HG03378 (cell line): ENCODE data around the gene FUZ.
"Not testable (repeated sequence)": the region's sequence is repeated elsewhere in the genome, so short reads cannot be mapped to it uniquely, and the experiment has no call there.

Experiments used
- ATAC-seq: cut with Tn5 transposase; IDR thresholded peaks from one replicate; pipeline ENCODE4 v1.9.1; 2021; ENCODE audit warnings: mild to moderate bottlenecking, moderate library complexity; ENCODE audit not compliant: unreplicated experiment

FUZ gene

GRCh38 chr19:49833599-49833998, 20.5 kb upstream of the FUZ start:
- ATAC-seq = no peak

GRCh38 chr19:49832556-49832955, 19.5 kb upstream of the FUZ start:
- ATAC-seq = no peak

GRCh38 chr19:49831592-49831991, 18.5 kb upstream of the FUZ start:
- no peak for ATAC-seq

- no peak for ATAC-seq
These were observed 17.7 kb upstream of the FUZ start for GRCh38 chr19:49830766-49831165.

GRCh38 chr19:49829721-49830120, 16.6 kb upstream of the FUZ start:
- no peak for ATAC-seq

- no peak for ATAC-seq
These were observed 16.1 kb upstream of the FUZ start for GRCh38 chr19:49829200-49829599.

GRCh38 chr19:49827034-49827433, 13.9 kb upstream of the FUZ start:
- no peak for ATAC-seq

- no peak for ATAC-seq
These were observed 11.6 kb upstream of the FUZ start for GRCh38 chr19:49824662-49825061.

GRCh38 chr19:49823472-49823871, 10.4 kb upstream of the FUZ start:
- no peak for ATAC-seq

GRCh38 chr19:49820125-49820524, 7.0 kb upstream of the FUZ start:
- ATAC-seq = no peak

- not testable (repeated sequence) for ATAC-seq
These were observed 6.5 kb upstream of the FUZ start for GRCh38 chr19:49819452-49820115.

GRCh38 chr19:49818649-49819370, 5.7 kb upstream of the FUZ start:
- ATAC-seq = no peak

- ATAC-seq = peak; percentile 51
These were observed 5.0 kb upstream of the FUZ start, which contains the start of gene MED25 for GRCh38 chr19:49817964-49818648. MED25 (plus strand) TSS chr19:49818289; CDS start chr19:49818342, 53 bp downstream.

GRCh38 chr19:49816590-49816989, 3.5 kb upstream of the FUZ start:
- no peak for ATAC-seq

- no peak for ATAC-seq
These were observed 918 bp upstream of the FUZ start for GRCh38 chr19:49814010-49814409.

- no peak for ATAC-seq
These were observed 568 bp downstream of the FUZ start for GRCh38 chr19:49812452-49812996.

GRCh38 chr19:49811328-49811727, 1.8 kb downstream of the FUZ start:
- ATAC-seq = no peak

- no peak for ATAC-seq
These were observed 3.1 kb downstream of the FUZ start for GRCh38 chr19:49809941-49810389.

- no peak for ATAC-seq
These were observed 3.7 kb downstream of the FUZ start for GRCh38 chr19:49809160-49809940.

GRCh38 chr19:49808711-49809159, 4.4 kb downstream of the FUZ start:
- ATAC-seq = no peak
